Right ventricle myocardium inferior (tissue), 1 donor: ENCODE results near the gene CD19. TPM values are rescaled to one million over a fixed set of nuclear protein-coding genes. Genes with fewer than 3 reads are reported as not detected.
"Not testable (repeated sequence)": the region's sequence is repeated elsewhere in the genome, so short reads cannot be mapped to it uniquely, and the experiment has no call there.

Experiments
- ATAC-seq: fragments of 200-7000 bp; cut with Tn5 transposase; one replicate; pipeline ENCODE4 v1.9.1; 2020; ENCODE audit warnings: mild to moderate bottlenecking, moderate library complexity
- DNase-seq: peaks from one replicate; pipeline ENCODE4 v3.0.0; 2021; ENCODE audit errors: missing footprints
- intact Hi-C: fragments of 100-400 bp; cut with DNase I; formaldehyde crosslinking; loops from one replicate; pipeline ENCODE4 v1.11.0; 2022
- total RNA-seq: library from RNA; stranded (reverse); fragmentation: NEBNext Ultra II Directional; extraction: Animal tissue kit (Norgen Biotek cat#: 25700); gene quantifications from one replicate; pipeline ENCODE4 v1.2.1, GENCODE V29; 2021
- donor health status: DM: no; HTN: yes; CAD: no; lungs with severe emphysema.

CD19 gene
- total RNA-seq, 1 donor from 2014 or later: not detected

DNA sequence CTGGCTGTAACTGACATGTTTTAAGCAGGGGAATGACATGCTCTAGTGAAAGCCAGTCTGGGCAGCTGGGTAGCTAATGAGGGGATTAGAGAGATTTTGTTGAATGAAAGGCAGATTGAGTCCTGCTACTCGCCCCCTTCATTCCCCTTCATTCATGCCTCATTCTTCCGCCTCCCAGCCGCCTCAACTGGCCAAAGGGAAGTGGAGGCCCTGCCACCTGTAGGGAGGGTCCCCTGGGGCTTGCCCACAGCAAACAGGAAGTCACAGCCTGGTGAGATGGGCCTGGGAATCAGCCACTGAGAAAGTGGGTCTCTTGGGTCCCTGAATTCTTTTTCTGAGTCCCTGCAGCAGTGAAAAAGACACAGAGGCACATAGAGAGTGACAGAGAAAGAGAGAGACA, 1.1 kb upstream of the CD19 start:
- DNase-seq (no peak), ATAC-seq (no peak)
- intact Hi-C loops: no loop called here

DNA sequence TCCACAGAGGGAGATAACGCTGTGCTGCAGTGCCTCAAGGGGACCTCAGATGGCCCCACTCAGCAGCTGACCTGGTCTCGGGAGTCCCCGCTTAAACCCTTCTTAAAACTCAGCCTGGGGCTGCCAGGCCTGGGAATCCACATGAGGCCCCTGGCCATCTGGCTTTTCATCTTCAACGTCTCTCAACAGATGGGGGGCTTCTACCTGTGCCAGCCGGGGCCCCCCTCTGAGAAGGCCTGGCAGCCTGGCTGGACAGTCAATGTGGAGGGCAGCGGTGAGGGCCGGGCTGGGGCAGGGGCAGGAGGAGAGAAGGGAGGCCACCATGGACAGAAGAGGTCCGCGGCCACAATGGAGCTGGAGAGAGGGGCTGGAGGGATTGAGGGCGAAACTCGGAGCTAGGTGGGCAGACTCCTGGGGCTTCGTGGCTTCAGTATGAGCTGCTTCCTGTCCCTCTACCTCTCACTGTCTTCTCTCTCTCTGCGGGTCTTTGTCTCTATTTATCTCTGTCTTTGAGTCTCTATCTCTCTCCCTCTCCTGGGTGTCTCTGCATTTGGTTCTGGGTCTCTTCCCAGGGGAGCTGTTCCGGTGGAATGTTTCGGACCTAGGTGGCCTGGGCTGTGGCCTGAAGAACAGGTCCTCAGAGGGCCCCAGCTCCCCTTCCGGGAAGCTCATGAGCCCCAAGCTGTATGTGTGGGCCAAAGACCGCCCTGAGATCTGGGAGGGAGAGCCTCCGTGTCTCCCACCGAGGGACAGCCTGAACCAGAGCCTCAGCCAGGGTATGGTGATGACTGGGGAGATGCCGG, 769 bp downstream of the CD19 start:
- DNase-seq (no peak), ATAC-seq (no peak)
- intact Hi-C loops: no loop called here

DNA sequence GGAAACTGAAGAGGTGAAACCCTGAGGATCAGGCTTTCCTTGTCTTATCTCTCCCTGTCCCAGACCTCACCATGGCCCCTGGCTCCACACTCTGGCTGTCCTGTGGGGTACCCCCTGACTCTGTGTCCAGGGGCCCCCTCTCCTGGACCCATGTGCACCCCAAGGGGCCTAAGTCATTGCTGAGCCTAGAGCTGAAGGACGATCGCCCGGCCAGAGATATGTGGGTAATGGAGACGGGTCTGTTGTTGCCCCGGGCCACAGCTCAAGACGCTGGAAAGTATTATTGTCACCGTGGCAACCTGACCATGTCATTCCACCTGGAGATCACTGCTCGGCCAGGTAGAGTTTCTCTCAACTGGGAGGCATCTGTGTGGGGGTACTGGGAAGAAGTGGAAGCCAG, 1.4 kb downstream of the CD19 start:
- DNase-seq (no peak), ATAC-seq (no peak)
- intact Hi-C loops: no loop called here

DNA sequence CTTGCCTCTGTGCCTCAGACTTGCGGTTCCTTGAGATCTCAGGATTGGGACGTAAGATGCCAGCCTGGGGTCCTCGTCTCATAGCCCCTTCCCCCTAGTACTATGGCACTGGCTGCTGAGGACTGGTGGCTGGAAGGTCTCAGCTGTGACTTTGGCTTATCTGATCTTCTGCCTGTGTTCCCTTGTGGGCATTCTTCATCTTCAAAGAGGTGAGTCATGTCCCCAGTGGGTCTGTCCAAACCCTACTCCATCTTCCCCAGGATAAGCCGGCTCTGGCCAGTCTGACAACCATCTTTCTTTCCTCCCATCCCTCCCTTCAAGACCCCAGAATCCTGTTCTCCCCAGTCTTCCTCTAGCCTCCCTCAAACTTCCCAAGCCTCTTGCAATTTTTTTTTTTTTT, 3.6 kb downstream of the CD19 start:
- intact Hi-C loops: no loop called here
- DNase-seq: no peak
- ATAC-seq: no peak

DNA sequence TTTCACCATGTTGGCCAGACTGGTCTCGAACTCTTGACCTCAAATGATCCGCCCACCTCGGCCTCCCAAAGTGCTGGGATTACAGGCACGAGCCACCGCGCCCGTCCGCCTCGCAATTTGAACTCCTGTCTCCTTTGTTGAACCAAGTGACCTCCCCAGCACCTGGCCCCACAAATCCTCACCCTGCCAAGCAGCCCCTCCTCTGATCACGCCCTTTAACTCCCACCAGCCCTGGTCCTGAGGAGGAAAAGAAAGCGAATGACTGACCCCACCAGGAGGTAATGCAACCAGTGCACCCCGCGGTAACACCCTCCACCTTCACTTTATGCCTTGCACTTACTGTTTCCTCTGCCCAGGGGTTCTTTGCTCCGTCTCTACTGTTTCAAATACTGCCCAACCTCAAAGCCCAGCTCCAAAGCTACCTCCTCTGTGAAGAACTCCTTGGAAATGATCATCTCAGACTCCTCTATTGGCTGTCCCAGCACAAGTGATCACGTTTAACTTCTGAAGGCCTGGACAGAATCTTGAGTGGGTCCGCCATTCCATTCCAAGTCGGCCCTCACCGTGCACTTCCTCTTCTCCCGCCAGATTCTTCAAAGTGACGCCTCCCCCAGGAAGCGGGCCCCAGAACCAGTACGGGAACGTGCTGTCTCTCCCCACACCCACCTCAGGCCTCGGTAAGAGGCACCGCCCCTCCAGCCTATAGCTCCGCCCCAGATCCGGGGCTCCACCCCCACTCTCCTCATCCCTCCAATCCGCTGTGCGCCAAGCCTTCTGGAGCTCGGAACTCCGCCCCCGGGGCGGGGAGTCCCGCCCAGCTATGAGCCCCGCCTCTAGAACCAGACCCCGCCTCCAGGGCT, 4.4 kb downstream of the CD19 start:
- peak; percentile 90 for DNase-seq
- ATAC-seq: peak; percentile 95
- intact Hi-C loops: no loop called here

DNA sequence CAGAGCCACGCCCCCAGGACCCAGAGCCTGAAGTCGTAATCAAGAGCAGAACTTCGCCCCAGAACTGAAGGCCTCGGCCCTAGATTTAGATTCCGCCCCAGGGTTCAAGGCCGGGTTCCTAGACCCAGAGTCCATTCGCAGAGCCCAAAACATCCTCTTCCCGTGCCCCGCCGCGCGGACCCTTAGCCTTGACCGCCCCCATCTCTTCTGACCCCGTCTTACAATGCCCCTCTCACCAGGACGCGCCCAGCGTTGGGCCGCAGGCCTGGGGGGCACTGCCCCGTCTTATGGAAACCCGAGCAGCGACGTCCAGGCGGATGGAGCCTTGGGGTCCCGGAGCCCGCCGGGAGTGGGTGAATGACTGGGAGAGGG, 5.0 kb downstream of the CD19 start:
- ATAC-seq (no peak), DNase-seq (no peak)
- intact Hi-C loops: no loop called here

DNA sequence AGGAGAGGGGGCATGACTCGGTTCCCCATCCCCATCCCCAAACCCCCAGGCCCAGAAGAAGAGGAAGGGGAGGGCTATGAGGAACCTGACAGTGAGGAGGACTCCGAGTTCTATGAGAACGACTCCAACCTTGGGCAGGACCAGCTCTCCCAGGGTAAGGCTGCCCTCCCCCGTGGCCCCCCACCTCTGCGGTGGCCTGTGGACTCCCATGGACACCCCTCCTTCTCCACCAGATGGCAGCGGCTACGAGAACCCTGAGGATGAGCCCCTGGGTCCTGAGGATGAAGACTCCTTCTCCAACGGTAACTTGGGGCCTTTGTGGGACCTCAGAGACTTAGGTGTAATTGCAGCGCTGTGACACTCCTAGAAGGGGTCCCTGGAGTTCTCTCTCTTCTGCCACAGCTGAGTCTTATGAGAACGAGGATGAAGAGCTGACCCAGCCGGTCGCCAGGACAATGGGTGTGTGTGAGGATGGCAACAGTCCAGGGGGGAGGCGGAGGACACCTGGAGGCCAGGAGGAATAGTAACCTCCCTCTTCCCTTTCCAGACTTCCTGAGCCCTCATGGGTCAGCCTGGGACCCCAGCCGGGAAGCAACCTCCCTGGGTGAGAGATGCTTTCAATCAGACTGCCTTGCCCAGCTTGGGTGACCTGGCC, 5.6 kb downstream of the CD19 start:
- ATAC-seq: no peak
- DNase-seq: no peak
- intact Hi-C loops: no loop called here

DNA sequence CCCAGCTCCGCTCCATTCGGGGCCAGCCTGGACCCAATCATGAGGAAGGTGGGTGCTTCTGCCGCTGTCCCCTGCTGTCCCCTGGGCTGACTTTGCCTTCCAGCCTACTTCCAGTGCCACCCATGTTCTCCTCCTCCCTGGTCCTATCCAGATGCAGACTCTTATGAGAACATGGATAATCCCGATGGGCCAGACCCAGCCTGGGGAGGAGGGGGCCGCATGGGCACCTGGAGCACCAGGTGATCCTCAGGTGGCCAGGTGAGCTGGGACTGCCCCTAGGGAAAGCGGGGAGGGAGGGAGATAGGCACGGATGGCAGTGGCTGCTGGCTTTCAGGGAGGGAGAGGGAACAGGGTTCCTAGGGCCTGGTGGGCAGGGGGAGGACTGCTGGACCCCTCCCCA, 7.0 kb downstream of the CD19 start:
- intact Hi-C loops: no loop called here
- ATAC-seq (no peak), DNase-seq (no peak)

DNA sequence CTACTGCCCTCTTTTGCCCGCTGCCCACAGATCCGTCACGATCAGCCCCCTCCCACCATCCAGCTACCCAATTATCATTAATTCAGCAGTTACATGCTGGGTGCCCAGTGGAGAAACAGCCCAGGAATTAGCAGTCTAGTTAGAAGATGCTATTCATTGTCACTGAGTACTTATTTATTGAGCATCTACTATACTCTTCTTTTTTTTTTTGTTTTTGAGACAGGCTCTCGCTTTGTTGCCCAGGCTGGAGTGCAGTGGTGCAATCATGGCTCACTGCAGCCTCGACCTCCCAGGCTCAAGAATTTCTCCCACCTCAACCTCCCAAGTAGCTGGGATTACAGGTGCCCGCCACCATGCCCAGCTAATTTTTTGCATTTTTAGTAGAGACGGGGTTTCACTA, 8.1 kb downstream of the CD19 start:
- intact Hi-C loops: loop anchor here (5.0 kb wide), 1 partner anchor 1057 kb away; the partner anchor contains the start of genes HIRIP3 and INO80E
- DNase-seq, ATAC-seq: not testable (repeated sequence)

DNA sequence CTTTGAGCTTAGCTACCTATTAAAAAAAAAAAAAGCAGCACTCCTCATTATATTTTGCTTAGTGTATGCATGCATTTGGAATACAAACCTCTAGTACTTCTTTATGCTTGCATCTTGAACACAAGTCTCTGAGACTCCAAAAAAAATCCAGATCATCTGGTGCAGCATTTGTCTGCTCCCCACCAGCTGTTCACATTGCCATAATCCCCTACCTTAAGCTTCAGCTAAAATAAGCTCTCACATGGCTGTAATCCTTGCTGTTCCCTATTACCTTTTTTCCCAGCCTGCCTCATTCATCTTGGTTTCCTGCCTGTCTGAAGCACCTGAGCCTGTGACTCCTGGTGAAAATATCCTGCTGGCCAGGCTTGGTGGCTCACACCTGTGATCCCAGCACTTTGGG, 11.5 kb downstream of the CD19 start:
- no peak for ATAC-seq
- no peak for DNase-seq
- intact Hi-C loops: loop anchor here (5.0 kb wide), 1 partner anchor 1054 kb away; the partner anchor contains the start of genes HIRIP3 and INO80E

DNA sequence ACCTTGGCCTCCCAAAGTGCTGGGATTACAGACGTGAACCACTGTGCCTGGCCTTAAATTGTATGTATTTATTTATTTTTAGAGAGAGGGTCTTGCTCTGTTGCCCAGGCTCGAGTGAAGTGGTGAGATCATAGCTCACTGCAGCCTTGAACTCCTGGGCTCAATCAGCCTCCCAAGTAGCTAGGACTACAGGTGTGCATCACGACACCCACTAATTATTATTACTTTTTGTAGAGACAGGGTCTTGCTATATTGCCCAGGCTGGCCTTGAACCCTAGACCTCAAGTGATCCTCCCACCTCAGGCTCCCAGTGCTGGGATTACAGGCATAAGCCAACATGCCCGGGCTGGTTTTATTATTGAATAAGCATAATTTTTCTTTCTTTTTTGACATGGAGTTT, 14.9 kb downstream of the CD19 start:
- intact Hi-C loops: loop anchor here (5.0 kb wide), 1 partner anchor 99 kb away; the partner anchor contains the start of gene TUFM
- no peak for ATAC-seq
- DNase-seq: no peak

DNA sequence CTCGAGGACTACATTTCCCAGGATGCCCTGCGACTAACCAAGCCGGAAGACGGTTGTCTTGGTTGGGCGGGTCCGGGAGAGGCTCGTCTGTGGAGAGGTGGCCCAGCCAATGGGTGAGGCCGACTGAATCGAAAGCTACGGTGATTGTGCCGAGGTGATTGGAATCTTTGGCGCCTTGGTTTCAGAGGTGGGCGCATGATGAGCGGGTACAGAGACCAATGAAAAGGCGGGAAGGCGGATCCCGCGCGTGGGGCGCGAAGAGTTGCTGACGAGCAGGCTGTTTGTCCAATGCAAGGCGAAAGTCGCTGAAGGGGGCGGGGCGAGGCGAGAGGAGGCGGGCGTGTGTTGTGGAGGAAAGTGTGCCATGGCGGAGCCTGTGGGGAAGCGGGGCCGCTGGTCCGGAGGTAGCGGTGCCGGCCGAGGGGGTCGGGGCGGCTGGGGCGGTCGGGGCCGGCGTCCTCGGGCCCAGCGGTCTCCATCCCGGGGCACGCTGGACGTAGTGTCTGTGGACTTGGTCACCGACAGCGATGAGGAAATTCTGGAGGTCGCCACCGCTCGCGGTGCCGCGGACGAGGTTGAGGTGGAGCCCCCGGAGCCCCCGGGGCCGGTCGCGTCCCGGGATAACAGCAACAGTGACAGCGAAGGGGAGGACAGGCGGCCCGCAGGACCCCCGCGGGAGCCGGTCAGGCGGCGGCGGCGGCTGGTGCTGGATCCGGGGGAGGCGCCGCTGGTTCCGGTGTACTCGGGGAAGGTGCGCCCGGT, 19.1 kb downstream of the CD19 start, which contains the start of gene NFATC2IP:
Gene NFATC2IP, plus strand, starts transcription at position 290 of the 762 bp plus-strand sequence. Its CDS starts 75 bp downstream, at position 365.
- peak; percentile 98 for ATAC-seq
- intact Hi-C loops: no loop called here
- DNase-seq: peak; percentile 99

DNA sequence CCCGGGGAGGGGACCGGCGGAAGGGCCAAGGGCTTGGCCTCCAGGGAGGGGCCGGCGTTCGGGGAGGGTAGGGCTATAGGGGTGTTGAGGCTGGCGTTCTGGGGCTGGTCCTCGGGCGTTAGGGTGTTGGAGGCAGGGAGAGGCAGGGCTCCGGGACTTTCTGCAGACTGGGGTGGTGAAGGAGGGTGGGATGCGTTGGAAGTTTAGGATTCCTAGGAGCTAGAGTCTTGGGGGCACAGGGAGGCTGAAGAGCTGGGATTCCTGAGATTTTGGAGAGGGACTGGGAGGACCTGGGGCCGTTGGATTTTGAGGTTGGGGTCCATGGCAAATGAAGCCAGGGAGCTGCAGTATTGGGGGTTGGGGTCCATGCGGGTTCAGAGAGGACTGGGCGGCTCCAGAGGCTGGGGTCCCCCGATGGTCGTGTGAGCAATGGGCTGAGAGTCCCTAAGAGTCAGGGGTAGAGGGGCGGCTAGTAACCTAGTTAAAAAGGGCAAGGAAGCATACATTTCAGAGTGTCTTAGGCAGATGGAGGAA, 19.7 kb downstream of the CD19 start:
- DNase-seq: no peak
- intact Hi-C loops: no loop called here

DNA sequence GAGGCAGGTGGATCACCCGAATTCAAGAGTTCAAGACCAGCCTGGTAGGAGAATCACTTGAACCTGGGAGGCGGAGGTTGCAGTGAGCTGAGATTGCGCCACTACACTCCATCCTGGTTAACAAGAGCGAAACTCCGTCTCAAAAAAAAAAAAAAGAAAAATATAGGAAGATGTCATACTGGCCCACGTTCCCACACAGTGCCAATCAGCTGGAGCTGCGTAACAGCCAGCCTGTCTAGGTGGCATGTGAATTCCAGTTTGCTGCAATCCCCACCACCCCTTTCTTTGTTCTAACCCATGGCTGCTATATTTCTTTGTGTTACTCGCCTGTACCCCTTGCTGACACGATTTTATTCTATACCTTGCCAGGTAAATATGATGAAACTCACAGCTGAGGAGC, 26.4 kb downstream of the CD19 start:
- intact Hi-C loops: no loop called here
- ATAC-seq: no peak
- no peak for DNase-seq

More for the DNA sequence above, 19.7 kb downstream of the CD19 start:
- no peak for ATAC-seq

DNA sequence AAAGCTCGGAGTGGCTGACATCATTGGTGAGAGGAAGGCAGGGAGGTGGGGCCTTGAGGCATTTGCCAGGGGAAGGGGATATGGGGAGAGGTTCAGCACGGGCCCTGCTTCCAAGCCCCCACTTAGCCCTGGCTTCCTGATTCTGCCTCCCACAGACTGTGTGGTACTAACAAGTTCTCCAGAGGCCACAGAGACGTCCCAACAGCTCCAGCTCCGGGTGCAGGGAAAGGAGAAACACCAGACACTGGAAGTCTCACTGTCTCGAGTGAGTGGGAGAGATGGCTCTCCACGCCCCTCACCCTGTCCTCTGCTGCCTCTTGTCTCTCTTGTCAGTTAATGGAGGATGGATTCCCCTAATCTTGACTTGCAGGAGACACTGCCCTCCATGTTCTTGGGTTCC, 27.1 kb downstream of the CD19 start:
- DNase-seq (no peak), ATAC-seq (no peak)
- intact Hi-C loops: no loop called here

DNA sequence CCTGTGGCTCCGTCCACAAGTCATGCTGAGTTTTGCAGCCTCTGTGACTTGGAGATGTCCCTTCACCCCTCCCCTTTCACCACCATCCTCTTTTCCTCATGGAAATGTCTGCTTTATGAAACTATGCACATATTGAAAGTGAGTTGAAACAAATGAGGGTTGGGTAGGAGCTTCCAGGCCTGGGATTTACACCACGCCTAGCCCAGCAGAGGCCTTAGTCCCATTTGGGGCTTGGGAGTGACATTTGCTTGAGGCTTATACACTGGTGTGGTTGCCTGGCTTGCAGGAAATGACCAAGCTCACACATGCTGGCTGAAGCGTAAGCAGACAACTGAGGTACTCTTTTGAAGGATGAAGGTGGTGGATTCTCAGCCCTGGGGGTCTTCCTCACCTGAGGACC, 32.3 kb downstream of the CD19 start:
- intact Hi-C loops: no loop called here
- DNase-seq: peak; percentile 26
- ATAC-seq: no peak

DNA sequence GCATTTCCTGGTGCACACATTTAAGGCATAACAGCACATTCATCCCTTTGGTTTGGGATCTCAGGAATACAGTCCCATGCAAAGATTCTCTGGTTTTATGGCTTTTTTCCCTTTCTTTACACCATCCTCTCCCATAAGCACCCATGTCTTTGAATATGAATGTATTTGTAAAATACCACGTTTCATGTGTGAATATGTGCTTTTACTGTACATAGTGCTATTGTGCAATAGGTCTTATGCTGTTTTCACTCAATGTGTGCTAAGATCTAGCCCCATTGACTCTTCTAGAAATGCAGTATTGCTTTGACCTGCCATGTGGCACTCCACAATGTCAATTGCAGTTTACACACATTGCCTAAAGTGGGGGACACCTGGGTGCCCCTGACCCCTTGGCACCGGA, 32.7 kb downstream of the CD19 start:
- intact Hi-C loops: no loop called here
- ATAC-seq (no peak), DNase-seq (no peak)

DNA sequence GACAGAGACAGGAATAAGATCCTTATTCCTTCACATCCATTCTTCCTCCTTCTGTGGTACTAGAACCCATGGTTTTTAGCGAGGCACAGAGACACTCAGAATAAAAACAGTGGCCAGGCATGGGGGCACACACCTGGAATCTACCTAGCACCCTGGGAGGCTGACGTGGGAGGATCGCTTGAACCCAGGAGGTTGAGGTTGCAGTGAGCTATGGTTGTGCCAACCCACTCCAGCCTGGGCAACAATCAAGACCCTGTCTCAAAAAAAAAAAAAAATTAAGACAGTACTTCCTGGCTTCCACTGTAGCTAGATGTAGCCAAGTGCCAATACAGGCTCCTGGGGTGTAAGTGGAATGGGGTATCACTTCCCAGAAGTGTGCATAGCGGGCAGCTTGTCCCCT, 35.4 kb downstream of the CD19 start:
- no peak for ATAC-seq
- intact Hi-C loops: no loop called here
- no peak for DNase-seq
